A204.1 (cell line): ENCODE measurements around the gene AEN.

ENCODE experiments used
- FAIRE-seq: peaks from 2 replicates; lab custom pipeline; 2012; peaks lifted over from hg19 to GRCh38; lab: Jason Lieb, UNC

Gene AEN

GRCh38 chr15:88613074-88613944 is 7.8 kb upstream of the AEN start:
- FAIRE-seq = no peak

GRCh38 chr15:88615303-88616107 is 5.6 kb upstream of the AEN start:
- FAIRE-seq = no peak

- no peak for FAIRE-seq
Measured at GRCh38 chr15:88616240-88616639, 4.9 kb upstream of the AEN start.

- FAIRE-seq = no peak
Measured at GRCh38 chr15:88617031-88617722, 4.0 kb upstream of the AEN start.

GRCh38 chr15:88617790-88618189 is 3.4 kb upstream of the AEN start:
- FAIRE-seq = no peak

GRCh38 chr15:88618686-88619085 is 2.5 kb upstream of the AEN start:
- no peak for FAIRE-seq

GRCh38 chr15:88619796-88620195 is 1.3 kb upstream of the AEN start:
- FAIRE-seq = no peak

GRCh38 chr15:88621789-88622604 is 857 bp downstream of the AEN start:
- FAIRE-seq = no peak

GRCh38 chr15:88622605-88622975 is 1.4 kb downstream of the AEN start:
- no peak for FAIRE-seq

- FAIRE-seq = no peak
Measured at GRCh38 chr15:88623061-88623460, 1.9 kb downstream of the AEN start.

- no peak for FAIRE-seq
Measured at GRCh38 chr15:88623632-88624031, 2.5 kb downstream of the AEN start.

GRCh38 chr15:88624156-88624970 is 3.2 kb downstream of the AEN start:
- FAIRE-seq = no peak

GRCh38 chr15:88624971-88625490 is 3.9 kb downstream of the AEN start:
- FAIRE-seq = no peak

- no peak for FAIRE-seq
Measured at GRCh38 chr15:88625943-88626741, 5.0 kb downstream of the AEN start.

GRCh38 chr15:88627463-88627862 is 6.3 kb downstream of the AEN start:
- no peak for FAIRE-seq

- no peak for FAIRE-seq
Measured at GRCh38 chr15:88628018-88628654, 7.0 kb downstream of the AEN start.

- no peak for FAIRE-seq
Measured at GRCh38 chr15:88629071-88629470, 7.9 kb downstream of the AEN start.

GRCh38 chr15:88630141-88630721 is 9.1 kb downstream of the AEN start:
- no peak for FAIRE-seq

- FAIRE-seq = no peak
Measured at GRCh38 chr15:88630798-88631463, 9.8 kb downstream of the AEN start.
